HG02763 (cell line): ENCODE results near the gene BCAS1.
"Not testable (repeated sequence)": the region's sequence is repeated elsewhere in the genome, so short reads cannot be mapped to it uniquely, and the experiment has no call there.

Source experiments
- ATAC-seq: cut with Tn5 transposase; IDR thresholded peaks from one replicate; pipeline ENCODE4 v1.9.1; 2021; ENCODE audit warnings: mild to moderate bottlenecking, moderate library complexity; ENCODE audit not compliant: unreplicated experiment

Gene BCAS1

DNA sequence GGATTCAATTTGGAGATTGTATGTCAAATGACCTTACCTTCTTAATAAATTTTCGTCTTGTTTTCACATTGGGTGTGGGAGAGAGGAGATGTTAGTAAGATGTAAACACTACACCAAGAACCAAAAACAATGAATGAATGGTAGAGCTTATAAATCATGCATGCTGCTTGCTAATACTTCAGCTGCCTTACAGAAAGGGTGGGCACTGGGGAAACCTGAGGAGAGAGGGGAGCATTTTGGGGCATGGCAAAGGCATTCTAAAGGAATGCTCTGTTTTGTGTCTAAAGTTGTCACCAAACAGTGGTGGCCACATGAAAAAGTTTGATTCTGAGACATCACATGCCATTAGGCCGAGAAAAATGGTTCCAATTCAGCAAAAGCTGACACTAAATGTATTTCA, 80.4 kb downstream of the BCAS1 start:
- no peak for ATAC-seq

DNA sequence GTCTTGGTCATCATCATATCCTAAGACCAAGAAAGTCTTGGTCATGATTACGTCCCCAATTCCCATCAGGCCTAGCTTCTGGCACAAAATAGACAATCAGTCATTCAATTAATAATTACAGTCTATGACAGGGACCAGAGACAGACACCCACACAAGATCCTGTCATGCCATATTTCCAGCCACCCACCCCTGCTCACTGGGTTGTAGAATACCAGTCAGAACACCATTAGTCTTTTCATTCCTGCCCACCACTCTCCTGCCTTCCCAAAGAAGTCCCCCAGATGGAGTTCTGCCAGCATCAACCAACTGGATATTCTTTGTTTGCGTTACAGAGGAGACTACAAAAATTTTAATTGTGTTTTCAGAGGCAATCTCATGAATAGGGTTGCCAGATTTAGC, 81.0 kb downstream of the BCAS1 start:
- no peak for ATAC-seq

DNA sequence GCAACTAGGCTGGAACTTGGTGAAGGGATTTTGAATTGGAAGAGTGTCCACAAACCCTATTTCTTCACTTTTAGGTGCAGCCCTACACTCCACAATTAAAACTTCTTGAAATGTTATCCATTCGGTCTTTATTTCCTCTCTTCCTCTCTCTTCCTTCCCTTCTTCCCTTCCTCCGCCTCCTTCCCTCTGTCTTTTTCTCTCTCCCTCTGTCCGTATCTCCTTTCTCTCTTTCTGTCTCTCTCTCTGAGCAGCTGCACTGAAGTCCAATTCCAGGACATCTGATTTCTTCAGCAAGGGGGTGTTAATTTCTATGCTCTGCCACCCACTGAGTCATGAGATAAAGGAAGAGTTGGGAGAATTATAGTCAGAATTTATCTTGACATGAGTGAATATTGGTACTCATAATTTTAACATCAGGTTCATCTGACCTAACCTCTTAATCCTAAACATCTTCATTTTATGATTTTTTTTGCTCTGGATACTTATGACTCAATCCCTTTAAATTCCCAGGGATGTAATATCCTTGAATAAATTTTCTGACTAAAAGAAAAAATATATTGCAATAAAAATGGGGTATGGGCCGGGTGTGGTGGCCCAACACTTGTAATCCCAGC, 84.2 kb downstream of the BCAS1 start:
- no peak for ATAC-seq

- ATAC-seq, result no peak
Observed at GRCh38 chr20:53985150-53985518, 85.3 kb downstream of the BCAS1 start.

DNA sequence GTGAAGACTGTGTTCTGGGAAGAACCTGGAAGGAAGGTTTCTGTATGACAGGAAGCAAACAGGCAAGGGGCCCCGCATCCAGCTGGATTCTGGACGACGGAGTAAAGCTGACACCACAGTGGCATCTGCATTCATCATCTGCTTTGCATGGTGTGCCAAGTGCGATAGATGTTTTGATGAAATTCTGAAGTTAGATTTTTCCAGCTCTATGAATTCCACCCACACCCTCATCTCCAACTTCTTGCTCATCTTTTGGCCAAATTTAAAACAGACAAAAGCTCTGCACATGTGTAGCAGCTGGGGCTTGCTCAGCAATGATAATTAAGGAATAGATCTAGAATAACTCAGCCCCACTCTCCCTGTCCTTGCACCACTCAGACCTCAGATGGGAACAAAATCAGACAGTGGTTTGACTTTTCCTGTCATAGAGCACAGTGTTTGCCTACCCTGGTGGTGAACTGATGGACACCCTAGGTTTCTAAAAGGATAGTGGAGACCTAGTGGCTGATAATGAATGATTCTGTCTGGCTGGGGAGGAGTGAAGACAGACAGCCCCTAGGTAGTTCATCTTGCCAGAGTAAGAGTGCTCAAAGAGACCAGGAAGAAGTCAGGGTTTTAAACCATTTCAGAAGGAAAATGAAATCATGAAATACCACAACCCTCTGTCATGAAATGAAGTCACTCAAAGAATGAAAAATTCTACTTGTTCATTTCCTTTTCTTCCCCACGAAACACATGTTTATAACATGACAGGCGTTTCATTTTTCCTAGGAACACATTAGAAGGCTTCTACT, 85.8 kb downstream of the BCAS1 start:
- ATAC-seq, result no peak

GRCh38 chr20:53983401-53983800, 87.0 kb downstream of the BCAS1 start:
- no peak for ATAC-seq

DNA sequence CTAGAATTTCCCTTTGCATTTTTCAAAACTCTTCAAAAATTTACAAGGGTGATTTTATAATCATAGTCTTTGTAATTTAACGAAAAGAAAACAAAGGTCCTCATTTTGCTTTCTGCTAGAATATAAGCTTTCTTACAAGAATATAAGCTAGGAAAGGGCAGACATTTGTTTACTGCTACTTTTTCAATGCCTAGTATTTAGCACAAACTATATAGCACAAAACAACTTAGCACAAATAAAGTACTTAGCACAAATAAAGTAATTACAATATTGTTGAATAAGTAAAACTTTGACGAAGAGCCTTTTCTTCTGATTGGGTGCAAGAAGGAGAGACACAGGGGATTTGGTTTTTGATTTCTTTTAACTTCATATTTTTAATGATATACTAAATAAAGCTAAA, 87.8 kb downstream of the BCAS1 start:
- no peak for ATAC-seq

GRCh38 chr20:53981752-53982437, 88.5 kb downstream of the BCAS1 start:
- ATAC-seq, result no peak

- ATAC-seq, result no peak
Observed at GRCh38 chr20:53981130-53981529, 89.3 kb downstream of the BCAS1 start.

- no peak for ATAC-seq
Observed at GRCh38 chr20:53980031-53980465, 90.3 kb downstream of the BCAS1 start.

DNA sequence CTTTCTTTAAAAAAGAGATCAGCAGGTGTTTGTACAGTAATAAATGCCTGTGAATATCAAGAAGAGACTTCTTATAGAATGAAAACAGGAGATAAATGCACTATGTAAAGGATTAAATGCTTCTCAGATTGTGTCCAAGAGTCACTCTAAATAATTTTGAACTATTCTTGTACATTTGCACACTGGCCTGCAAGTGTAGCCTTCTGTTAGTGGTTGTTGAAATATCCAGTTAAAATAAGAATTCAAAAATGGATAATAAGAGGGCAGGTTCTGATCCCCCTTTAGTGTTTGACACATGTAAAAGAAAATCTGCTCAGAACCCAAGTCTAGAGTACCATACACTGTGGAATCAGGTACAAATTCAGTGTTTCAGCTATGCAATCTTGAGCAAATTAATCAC, 91.9 kb downstream of the BCAS1 start:
- ATAC-seq, result no peak

DNA sequence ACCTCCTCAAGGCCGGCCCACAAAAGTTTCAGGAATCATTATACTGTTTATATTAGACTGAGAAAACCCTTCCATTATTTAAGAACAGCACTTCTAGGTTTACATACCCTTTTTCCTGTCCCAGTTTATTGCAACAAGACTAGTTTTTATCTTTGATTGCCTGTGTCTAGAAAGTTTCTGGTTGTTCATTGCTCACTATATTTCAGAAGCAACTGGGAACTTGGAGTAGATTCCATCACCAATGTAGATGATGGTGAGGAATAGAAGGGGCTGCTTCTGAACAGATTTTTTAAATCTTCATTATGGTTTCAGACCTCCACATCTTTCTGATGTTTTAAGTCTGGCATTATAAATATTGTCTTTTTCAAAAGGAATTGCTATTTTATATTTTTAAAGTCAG, 93.0 kb downstream of the BCAS1 start:
- no peak for ATAC-seq

DNA sequence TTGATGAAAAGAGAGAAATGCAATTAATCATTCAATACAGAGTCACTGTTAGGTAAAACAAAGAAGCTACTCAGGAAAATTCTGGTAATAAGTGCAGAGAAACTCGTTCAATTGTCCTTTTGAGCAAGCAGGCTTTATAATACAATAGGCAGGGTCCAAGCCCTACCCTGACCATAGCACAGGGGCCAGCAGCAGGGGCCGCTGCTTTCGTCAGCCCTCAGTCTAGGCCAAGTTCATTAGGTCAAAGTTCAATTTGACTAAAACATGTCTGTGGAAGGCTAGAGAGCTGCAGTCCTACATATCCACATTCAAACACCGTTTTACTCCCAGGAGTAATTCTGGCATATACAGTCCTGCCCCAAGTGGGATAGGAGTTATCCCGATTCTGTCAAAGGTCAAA, 94.6 kb downstream of the BCAS1 start:
- no peak for ATAC-seq

DNA sequence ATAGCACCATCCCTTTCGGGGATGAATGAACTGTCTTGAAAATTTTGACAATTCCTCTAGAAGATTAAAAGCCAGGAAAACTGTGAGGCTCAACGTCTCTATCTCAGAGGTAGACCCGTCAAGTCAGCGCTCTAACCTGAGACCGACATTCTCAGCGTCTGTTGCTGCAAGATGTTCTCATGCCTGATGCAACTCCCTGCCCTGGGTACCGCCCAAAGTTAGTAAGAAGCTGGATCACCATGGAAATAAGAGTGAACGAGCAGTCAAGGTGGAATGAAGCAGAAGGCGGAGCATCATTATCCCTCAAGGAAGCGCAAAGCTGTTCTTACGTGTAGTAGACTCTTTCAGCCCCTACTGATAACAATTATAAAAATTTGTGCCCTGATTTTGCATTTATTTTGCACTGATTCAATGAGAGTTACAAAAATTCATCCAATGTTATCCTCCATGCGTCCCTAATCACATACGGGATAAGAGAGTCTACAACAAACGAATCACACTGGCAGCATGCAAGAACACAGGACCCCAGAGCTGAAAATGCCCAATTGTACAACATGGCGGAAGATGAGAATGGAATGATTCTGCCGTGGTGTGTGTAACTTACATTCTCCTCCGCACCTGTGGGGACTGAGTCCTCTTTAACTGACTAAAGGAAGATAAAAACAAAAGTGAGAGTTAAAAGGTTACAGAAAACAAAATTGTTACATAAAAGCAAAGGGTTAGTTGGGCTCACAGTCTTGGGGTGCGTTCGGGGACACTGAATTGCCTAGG, 95.4 kb downstream of the BCAS1 start:
- ATAC-seq, result no peak

- not testable (repeated sequence) for ATAC-seq
Observed at GRCh38 chr20:53973882-53974281, 96.5 kb downstream of the BCAS1 start.

DNA sequence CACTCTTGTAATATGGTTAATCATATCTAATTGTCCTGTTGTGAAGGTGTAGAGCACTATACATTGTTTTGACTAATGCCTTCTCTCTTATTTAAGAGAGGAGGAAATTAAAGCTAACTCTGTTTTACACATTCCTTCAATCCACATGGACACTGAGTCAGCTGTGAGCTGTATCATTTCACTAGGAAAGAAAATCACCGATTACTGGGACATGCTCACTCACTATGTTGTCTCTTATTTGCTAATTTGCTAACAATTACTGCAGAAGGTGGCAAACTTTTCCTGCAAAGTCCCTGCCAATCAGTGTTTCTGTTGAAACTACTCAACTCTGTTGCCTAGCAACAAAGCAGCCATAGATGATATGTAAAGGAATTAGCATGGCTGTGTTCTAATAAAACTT, 98.2 kb downstream of the BCAS1 start:
- no peak for ATAC-seq

DNA sequence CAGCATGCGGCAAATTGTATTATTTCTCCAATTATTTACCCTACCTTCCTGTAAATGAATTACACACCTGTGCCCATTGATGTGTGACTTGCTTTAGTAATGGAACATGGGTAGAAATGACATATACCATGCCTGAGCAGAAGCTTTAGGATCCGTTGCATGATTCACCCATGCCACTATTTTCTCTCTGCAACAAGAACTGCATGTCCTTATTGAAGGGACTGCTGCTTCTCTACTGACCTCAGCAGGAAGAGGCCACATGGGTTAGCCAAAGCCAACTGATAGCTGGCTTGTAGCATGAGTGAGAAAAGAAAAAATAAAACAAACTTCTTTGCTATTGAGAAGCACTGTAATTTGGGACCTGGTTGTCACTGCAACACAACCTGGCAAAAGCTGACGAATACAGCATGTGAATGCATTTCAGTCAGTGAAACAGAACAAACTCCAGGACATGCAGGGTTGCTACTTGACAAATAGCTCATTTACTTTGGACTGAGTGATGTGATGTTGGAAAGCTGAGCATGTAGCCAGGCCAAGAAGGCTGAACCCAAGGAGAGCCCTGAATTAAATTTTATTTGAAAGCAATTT, 99.2 kb downstream of the BCAS1 start:
- ATAC-seq, result no peak

GRCh38 chr20:53970232-53970631, 100.2 kb downstream of the BCAS1 start:
- no peak for ATAC-seq

DNA sequence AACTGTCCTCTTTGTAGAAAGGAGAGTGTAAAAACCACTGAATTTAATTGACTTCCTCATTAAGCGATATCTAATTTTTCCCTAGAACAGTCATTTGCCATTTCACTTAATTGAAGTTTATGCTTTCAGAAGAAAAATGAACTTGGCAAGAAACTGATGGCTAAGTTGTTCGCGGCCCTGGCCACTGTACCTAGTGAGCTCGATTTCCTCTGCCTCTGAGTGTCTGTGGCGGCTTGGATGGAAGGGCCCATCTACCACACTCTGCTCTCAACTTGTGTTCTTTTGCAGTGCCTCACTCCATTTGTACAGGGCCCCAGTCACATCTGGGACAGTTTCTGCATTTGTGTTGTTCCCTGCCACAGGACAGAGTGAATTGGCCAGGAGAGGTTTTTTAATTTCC, 102.9 kb downstream of the BCAS1 start:
- no peak for ATAC-seq

DNA sequence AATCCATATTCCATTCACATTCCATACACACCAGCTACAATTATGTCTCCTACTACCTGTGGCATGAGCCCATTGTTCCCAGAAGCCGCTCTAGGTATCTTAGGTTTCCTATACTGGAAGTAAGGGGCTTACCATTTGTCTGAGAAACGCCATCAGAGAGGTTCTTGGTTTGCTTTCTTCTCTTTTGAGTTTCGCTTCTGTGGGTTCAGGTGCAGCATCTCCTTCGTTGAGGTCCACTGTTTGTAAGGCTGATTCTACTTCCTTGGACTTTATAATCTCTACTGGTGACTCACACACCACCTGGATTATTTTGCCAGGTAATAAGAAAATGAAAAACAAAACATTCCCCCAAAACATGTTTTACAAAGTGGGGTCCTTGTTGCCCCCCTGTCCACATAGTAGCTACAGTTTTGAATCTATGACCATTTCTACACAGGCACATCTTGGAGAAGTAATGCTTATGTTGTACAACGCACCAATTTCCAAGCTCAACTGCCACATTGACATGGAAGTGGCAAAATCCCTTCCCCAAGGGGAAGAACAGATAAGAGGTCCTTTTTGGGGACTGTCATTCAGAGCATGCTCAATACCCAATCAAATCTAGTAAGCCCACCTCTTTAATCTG, 103.5 kb downstream of the BCAS1 start:
- ATAC-seq, result no peak
